ENCODE data around the gene LRRC25. TPM values are rescaled to one million over a fixed set of nuclear protein-coding genes. Genes with fewer than 3 reads are reported as not detected.

LRRC25 gene
- total RNA-seq, 1 experiment from 2014 or later = not detected

GRCh38 chr19:18435842-18436670, 38.6 kb upstream of the LRRC25 start:
- no peak for DNase-seq (ENCODE audit: low spot score)

DNA sequence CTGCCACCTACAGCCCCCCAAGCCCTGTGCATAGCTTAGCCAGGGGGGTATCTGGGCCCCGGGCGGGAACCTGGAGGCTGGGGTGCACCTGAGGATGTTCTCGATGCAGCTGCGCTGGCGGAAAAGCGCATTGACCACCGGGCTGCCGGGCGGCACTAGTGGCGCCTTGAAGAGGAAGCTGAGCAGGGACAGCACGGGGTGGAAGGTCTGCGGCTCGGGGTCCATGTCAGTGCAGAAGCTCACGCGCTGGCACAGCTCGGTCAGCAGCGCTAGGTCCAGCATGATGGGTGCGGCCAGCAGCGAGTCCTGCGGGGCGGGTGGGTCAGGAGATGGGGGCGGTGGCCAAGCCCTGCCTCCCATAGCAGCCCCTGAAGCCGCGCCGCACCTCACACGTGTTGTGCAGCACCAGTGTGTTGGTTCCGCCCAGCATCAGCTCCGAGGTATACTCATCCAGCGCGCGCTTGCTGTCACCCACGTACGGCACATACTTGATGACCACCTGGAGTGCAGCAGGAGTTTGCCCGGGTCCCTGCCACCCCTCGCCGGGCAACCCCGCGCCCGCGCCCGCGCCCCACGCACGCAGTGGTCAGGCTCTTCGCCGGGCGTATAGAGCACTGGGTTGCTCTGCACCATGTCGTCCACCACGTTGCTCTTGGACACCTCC, 37.9 kb upstream of the LRRC25 start:
- no peak for DNase-seq (ENCODE audit: low spot score)

DNA sequence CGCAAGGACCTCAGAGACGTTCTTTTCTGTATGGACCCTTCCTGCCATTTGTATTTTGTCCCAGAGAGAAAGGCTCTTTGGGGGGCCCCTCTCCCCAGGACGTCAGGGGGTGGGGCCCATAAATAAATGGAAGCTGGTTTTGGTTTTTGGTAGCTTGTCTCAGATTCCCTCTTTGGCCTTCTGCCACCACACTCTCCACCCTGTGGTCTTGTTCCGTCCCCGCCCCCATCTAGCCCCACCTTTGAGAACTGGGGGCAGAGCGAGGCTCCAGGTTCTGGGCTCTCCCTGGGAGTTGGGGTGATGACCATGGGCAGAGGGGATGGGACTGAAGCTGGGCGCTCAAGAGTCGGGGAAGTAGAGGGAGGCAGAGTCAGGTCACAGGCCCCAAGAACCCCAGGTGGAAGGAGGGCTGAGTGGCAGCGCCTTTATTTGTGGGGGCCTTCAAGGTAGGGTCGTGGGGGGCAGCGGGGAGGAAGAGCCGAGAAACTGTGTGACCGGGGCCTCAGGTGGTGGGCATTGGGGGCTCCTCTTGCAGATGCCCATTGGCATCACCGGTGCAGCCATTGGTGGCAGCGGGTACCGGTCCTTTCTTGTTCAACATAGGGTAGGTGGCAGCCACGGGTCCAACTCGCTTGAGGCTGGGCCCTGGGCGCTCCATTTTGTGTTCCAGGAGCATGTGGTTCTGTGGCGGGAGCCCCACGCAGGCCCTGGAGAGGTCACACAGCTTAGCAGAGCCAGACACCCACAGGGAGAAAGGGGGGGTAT, 37.2 kb upstream of the LRRC25 start:
- no peak for DNase-seq (ENCODE audit: low spot score)

GRCh38 chr19:18433735-18434398, 36.4 kb upstream of the LRRC25 start:
- DNase-seq (ENCODE audit: low spot score) = no peak

DNA sequence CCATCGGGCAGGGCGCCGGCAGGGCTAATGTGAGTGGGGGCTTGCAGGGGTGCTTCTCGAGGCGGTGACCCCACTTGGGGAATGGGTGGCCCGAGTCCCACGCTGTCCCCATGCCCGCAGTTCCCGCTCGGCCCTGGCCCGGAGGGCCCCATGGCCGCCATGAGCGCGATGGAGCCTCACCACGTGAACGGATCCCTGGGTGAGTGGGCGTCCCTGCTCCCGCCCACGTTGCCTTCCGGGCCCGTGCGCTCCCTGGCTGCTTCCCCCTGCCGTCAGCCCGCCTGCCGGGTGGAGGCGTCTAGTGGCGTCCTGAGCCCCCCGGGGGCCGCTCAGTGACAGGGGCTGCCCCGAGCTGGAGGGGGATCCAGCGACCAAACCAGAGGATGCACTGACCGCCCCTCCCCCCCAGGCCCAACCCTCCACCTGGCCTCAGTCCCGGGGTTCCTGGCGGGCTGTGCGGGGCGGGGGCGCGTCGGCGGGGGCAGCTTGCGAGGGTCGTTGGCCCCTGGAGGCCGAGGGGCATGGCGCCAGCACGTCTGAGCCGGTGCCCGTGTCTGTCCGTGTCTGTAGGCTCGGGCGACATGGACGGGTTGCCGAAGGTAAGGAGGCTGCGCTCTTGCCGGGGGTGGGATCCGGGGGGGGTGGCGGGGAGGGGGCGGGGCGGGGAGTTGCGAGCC, 35.7 kb upstream of the LRRC25 start:
- DNase-seq (ENCODE audit: low spot score) = no peak

GRCh38 chr19:18432275-18433014, 35.0 kb upstream of the LRRC25 start:
- no peak for DNase-seq (ENCODE audit: low spot score)

GRCh38 chr19:18431351-18432197, 34.2 kb upstream of the LRRC25 start:
- no peak for DNase-seq (ENCODE audit: low spot score)

GRCh38 chr19:18430417-18431144, 33.2 kb upstream of the LRRC25 start:
- no peak for DNase-seq (ENCODE audit: low spot score)

DNA sequence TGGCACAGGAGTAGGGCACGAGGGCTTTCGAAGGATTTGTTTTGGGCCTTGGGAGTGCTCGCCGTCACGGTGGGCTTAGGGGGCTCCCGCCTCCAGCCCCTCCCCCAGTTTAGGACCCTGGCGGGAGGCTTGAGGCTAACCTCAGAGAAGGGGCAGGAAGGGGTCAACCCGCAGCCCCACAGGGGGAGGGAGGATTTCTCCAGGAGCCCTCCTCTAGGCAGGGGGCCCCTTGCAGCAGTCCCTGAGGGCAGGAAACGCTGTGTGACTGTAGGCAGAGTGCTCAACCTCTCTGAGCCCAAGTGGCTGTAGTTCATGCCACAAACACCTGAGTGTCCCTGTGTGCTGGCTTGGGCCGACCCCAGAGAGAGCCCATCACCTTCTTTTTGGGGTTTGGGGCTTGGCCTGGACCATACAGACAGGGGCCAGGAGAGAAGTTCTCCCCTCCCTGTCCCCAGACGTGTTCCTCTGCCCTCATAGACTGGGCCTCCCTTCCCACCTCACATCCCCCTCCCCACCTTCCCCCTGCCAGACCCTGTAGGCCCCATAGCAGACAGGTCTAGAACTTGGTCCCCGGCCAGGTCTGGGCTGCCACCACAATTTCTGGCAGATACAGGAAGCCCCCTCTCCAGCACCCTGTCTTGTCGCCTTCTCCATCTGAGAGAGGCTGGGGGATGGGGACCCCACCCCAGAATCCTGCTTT, 32.4 kb upstream of the LRRC25 start:
- no peak for DNase-seq (ENCODE audit: low spot score)

DNA sequence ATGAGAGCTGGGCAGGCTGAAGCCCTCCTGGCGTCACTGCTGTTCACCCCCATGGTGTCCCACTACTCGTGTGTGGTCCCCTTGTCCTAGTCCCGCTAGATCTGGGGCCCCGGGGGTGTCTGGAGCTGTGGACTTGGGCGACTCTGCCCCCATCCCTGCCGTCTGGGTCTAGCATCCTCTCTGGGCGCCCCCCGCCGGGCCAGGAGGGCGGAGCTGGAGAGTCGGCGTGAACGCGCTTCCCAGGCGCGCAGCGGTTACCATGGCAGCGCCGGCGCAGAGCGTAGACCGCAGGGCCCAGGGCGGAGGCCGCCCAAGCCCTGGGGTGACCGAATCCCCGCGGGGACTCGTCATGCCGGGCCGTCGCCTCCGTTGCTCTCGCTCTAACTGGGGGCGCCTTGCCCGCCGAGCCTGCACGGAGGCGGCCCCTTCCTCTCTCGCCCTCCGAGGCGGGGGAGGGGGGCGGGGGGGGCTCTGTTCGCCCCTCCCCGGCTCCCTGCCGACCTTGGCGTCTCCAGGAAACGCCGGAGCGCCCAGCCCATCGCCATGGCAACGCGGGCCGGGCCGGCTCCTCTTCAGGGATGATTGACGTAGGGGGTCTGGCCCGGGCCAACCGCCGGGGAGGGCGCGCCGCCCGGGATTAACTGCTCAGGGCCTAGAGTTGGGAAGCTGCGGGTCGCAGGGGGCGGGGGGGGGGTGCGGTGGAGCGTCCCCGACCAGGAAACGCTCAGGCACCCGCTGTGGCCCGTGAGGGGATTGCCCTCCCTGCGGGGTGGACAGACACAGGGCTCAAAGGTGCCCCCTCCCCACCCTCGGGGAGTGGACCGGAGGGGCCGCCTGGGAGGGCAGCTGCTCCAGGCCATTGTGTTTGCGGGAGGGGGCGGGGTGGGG, 31.6 kb upstream of the LRRC25 start:
- DNase-seq (ENCODE audit: low spot score) = peak; percentile 81

GRCh38 chr19:18428173-18428786, 30.9 kb upstream of the LRRC25 start:
- DNase-seq (ENCODE audit: low spot score) = no peak

GRCh38 chr19:18427743-18428113, 30.3 kb upstream of the LRRC25 start:
- DNase-seq (ENCODE audit: low spot score) = no peak

GRCh38 chr19:18427080-18427742, 29.8 kb upstream of the LRRC25 start:
- DNase-seq (ENCODE audit: low spot score) = no peak

GRCh38 chr19:18426416-18426767, 29.0 kb upstream of the LRRC25 start:
- no peak for DNase-seq (ENCODE audit: low spot score)

DNA sequence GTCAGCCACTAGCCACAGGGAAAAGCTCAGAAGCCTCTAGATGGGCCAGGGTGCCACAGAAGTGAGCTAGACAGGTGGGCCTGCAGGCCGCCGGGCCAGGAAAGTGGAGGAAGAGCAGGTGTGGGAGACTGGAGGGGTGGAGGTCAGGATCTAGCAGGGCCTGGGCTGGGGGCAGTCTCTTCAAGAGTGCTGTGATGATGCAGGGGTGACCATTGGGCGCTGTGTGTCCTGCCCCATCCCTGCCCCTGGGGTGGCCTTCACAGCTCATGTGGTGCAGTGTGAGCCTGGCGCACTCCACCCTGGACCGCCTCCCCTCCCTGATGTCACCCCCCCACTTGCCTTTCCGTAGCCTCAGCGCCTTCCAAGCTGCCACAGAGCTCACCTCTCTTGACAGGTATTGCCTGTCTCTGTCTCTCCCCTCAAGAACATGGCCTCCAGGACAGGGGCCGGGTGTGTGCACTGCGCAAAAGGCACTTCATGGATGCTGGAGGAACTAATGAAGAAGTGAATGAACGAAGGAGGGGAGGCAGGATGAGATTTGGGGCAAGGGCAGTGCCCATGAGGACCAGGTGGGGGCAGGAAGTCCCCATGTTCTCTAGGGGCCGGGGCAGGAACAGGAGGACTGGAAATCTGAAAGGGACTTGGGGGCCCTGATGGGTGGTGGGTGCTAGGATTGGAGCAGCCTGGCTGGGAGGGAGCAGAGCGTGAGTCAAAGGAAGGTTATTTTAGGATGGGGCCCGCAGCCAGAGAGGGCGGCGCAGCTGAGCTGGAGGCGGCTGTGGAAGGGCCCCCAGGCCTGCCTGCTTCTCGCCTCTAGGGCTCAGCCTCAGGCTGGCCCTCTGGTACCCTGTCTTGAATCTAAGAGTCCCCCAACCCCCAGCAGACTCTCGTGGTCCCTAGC, 28.3 kb upstream of the LRRC25 start:
- peak; percentile 76 for DNase-seq (ENCODE audit: low spot score)
